CD1c-positive myeloid dendritic cell (primary cell): Measurements from ENCODE around the gene TTC12.

ENCODE experiments used
- DNase-seq: peaks from one replicate; pipeline ENCODE4 v3.0.0-alpha.2; 2016; ENCODE audit errors: extremely low spot score

TTC12 gene

DNA sequence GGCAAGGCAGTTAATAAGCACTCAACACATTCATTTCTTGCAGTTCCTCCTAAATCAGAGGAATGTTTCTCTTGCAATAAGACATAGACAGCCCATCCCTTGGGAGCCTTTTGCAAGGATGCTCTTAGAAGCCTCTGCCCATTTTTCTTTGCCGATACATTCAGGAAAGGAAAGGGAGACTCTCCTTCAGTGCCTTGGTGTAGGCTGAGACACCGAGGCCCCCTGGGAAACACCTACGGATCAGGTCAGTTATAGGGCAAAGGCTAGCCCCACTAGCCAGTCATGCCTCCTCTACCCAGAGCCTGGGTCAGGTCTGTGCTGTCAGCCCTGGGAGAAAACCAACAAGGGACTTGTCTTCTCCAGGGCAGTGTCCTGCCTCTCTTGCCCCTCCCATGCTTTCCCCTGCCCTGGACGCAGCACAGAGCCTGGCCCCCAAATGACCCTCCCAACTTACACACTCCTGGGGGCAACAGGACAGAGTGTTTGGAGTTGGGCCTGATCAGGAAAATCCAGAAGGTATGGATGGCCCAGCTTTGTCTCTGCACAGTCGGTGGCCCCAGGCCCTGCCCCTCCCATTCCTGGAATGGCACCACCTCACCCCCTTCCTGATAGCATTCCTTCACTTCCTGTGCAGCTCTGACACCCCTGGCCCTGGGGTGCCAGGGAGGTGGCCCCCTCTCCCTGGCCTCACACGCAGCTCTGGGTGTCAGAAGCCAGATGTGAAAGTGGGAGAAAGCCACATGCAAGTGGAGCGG is 91.5 kb downstream of the TTC12 start:
- DNase-seq: no peak

DNA sequence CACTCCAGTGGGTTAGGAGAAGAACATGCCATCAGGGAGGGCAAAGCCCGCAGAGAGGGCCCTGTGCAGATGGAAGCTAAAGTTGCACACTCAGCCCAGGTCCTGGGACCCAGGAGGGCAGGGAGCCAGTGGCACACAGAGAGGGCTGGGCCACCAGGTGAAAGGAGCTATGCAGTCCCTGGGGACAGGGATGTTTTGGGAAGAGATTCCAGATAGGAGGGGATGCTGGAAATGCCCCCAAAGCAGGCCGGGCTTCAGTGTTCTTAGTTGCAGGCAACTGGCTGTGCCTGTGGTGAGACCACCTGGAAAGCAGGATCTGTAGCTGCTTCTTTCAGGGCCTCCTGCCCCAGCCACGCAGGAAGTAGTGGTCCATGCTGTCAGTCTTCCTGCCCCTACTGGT is 92.8 kb downstream of the TTC12 start:
- DNase-seq: no peak

DNA sequence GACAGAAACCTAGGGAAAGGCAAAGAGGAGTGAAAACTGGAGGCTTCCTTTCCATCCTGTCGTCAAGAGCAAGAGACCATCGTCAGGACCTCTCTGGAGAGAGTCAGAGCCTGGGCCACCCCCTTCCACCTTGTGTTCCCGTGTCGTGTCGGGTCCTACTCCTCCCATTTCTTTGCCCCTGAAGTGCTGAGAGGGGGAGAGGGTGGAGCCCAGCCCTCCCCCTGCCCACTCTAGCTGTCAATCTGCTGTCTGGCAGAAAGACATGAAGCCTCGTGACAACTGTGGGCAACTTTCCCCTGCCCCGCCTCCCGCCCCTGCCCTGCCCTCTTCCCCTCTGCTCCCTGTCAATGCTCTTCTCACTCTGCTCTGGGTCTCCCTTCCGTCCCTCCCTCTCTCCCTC is 93.8 kb downstream of the TTC12 start:
- no peak for DNase-seq

DNA sequence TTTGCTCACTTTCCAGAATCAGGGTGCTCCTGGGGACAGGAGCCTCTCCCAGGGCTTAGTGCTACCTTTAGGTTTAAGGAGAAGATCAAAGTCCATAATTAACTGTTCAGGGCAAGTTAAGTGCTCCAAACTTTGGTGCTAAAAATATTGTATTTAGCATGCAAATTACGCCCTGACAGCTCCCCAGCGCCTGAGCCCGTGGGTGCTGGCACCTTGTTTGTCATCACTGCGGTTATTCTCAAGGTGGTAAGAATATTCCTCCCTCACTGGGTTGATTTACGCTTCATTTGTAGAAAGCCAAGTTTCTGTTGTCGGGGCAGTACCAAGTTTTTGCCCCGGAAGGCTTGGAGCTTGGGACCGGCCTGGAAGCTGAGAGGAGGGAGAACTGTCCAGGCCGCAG is 94.5 kb downstream of the TTC12 start:
- no peak for DNase-seq

DNA sequence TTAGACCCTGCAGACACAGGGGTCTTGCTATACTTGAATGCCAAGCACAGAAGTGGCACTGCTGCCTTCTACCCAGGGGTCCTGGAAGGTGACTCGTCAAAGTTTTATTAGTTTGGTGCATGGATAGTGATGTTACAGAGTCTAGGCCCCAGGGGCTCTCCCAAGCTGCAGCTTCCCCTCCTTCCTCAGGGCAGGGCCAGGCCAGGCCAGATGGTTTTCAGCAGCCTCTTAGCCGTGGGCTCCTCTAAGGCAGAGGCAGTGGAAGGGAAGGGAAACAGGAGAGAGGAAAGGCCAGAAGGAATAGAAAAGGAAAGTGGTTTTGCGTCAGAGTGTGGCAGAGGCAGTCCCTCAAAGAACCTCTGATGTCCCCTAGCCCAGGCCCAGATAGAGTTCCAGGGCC is 95.1 kb downstream of the TTC12 start:
- no peak for DNase-seq

DNA sequence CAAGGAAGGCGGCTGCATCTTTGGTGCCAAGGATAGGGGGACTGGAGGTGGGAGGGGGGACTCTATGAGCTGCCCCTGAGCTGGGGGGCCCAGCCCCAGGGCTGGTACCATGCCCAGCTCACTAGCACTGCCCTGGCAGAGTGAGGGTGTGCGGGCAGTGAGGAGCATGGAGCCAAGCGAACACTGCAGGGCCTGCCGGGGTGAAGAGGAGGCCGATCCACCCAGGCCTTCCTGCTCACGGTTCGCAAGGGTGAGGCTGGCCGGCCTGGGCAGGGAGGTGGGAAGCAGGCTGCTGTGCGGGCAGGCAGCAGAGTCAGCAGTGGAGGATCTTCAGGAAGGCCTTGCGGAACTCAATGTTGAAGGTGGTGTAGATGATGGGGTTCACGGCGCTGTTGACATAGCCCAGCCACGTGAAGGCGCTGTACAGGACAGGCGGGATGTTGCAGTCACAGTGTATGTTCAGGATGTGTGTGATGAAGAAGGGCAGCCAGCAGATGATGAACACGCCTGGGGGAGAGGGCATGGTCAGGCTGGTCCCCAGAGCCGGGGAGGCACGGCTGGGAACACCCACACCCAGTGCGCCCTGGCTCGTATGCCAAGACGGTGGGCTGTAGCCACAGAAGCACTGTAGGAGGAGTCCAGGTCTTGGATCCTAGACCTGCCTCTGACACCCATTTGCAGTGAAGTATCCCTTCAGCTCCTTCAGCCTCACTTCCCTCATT is 96.2 kb downstream of the TTC12 start:
- no peak for DNase-seq

DNA sequence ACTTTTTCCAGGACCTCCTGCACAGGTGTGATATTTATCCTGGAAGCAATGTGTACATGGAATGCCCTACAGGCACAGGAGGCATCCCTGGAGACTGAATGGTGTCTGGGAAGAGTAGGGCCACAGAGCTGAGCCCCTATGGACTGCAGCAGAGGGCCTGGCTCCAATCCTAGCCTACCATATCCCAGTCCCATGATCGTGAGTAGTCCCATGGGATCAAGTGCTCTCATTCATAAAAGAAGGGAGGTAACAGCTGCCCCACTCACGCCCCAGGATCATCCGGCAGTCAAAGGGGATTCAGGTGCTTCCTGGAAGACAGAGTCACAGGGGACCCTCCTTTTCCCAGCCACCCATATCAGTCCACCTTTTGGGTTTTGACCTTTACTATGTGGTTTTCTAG is 97.2 kb downstream of the TTC12 start:
- no peak for DNase-seq

DNA sequence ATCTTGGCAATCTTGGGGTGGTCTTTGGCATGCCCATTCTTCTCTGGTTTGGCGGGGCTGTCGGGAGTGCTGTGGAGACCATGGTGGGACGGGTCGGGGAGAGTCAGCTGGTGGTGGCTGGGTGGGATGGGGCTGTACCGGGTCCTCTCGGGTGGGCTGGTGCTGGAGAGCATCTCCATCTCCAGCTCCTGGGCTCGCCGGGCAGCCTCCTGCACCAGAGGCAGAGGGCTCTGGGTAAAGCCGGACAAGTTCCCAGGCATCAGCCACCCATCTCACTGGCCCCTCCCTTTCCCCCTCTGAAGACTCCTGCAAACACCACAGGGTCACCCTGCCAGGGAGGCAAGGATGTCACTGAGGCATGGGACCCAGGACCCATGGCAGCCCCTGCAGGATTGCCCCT is 98.3 kb downstream of the TTC12 start:
- no peak for DNase-seq

DNA sequence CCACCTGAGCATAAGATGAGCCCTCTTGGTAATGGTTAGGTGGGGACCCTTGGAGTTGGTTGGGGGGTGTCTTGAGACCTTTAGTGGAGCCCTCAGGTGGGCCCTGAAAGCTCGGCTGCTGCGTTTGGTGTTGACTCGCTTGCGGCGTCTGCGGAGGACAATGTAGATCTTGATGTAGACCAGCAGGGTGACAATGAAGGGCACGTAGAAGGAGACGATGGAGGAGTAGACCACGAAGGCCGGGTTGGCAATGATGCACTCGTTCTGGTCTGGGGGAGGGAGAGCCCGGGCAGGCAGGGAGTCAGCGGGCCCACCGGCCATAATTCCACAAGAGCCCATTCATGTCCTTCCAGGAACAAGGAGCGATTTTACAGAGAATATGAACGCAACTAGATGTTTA is 101.0 kb downstream of the TTC12 start:
- no peak for DNase-seq
